GM21447 (cell line): Measurements from ENCODE around the gene NUMA1.
A peak's percentile ranks its signal among the peaks of the same experiment; 100 is the strongest.

ENCODE experiments used
- ATAC-seq: cut with Tn5 transposase; IDR thresholded peaks from one replicate; pipeline ENCODE4 v1.9.1; 2021; ENCODE audit not compliant: unreplicated experiment

The NUMA1 gene

GRCh38 chr11:72080326-72081183 is at the start of gene NUMA1, which contains the start of gene LRRC51:
TSS of gene NUMA1 (minus strand) at chr11:72080542. CDS start at chr11:72035943, 44,599 bp downstream.
TSS of gene LRRC51 (plus strand) at chr11:72080850. CDS start at chr11:72089084, 8,234 bp downstream.
- peak; percentile 92 for ATAC-seq

DNA sequence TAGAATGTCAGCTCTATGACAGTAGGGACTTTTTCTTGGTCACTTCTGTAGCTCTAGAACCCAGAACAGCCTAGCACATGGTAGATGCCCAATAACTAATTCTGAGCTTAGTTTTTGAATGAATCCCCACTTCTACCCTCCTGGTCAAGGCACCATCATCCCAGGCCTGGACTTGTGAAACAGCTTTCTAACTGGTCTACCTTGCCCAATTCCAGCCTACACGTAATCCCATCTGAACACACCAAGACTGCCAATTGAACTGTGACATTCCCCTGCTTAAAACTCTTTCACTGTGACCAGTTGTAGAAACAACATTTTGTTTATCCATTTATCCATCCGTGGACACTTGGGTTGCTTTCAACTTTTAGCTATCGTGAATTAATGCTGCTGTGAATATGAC is 49.0 kb upstream of the NUMA1 start:
- no peak for ATAC-seq

DNA sequence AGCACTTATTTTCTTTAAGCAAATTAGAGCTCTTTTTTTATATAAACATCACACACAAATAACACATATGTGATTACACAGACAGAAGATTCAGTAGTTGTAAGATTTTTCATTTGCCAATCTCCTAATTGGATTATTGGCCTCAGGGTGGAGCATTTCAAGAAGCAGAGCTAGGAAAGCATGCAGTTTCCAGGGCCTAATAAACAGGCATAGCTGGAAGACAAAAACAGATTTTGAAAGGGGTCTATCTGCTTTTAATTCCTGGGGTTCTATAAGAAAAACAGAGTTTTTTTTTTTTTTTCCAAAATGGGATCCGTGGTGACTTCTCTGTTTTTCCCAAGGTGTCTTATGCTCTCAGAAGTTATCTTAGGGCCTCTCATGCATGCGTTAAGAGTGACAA is 47.6 kb upstream of the NUMA1 start:
- no peak for ATAC-seq

- ATAC-seq, result no peak
Measured at GRCh38 chr11:72125956-72126355, 45.6 kb upstream of the NUMA1 start.

GRCh38 chr11:72124046-72124445 is 43.7 kb upstream of the NUMA1 start:
- ATAC-seq, result no peak

DNA sequence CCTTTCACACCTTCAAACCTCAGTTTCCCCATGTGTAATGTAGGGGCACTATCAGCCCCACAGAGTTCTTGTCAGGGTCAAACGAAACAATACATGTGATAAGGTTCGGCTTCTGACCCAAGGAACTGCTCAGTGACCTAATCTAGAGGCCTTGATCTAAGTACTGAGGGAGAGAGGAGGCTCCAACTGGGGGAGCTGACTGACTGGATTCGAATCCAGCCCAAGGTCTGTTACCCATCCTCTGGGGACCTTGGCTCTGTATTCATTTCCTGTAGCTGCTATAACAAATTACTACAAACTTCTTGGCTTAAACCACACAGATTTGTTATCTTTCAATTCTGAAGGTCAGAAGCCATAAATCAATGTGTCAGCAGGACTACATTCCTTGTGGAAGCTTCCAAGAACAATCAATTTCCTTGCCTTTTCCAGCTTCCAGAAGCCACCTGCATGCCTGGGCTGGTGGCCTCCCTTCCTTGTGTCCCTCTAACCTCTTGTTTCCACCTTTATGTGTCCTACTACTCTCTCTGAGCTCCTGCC is 42.8 kb upstream of the NUMA1 start:
- ATAC-seq, result no peak

GRCh38 chr11:72122607-72123006 is 42.3 kb upstream of the NUMA1 start:
- no peak for ATAC-seq

- no peak for ATAC-seq
Measured at GRCh38 chr11:72120930-72121329, 40.6 kb upstream of the NUMA1 start.

- ATAC-seq, result no peak
Measured at GRCh38 chr11:72119198-72119597, 38.9 kb upstream of the NUMA1 start.

- no peak for ATAC-seq
Measured at GRCh38 chr11:72116019-72116755, 35.8 kb upstream of the NUMA1 start.

- no peak for ATAC-seq
Measured at GRCh38 chr11:72114570-72114969, 34.2 kb upstream of the NUMA1 start.

GRCh38 chr11:72112978-72113808 is 32.9 kb upstream of the NUMA1 start:
- peak; percentile 1 for ATAC-seq

DNA sequence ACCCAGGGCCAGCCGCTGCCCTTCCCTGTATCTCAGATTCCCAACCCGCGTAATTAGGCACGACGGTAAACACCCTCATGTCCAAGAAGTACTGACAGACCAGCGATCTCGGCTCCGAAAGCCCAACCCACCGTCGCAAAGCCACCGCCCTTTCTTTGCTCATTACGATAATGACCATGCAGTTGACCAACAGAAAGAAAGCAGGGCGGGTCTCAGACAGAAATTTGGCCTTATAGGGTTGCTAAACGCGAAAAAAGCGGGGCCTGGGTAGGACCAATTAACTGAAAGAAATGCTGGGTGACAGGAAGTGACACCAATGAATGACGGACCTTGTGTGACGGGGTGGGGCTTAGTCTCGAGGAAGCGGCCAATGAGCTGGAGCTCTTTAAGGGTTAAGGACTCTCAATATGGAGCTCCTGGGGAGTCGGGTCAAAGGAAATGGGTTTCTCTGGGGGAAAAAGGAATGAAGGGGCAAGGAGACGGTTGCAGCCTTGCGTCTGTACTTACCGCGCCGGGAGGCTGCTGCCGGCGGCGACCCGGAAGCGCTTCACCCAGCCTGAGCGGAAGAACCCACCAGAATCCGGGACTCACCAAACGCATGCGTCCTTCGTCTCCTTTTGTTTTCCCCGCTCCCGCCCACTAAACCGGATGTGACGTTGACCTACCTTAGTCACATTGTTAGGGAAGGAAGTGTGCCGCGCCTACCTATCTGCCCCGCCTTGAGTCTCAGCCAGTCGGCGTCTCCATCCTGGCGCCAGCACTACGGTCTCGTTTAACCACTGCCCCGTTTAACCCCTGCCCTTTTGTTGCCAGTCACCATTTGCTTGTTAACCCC is 32.0 kb upstream of the NUMA1 start, which contains the start of gene ANAPC15:
Gene ANAPC15, minus strand, starts transcription at position 553 of the 835 bp plus-strand sequence. CDS start 1,419 bp downstream, outside the sequence.
- peak; percentile 84 for ATAC-seq

GRCh38 chr11:72111300-72112142 is 31.2 kb upstream of the NUMA1 start:
- ATAC-seq, result no peak

DNA sequence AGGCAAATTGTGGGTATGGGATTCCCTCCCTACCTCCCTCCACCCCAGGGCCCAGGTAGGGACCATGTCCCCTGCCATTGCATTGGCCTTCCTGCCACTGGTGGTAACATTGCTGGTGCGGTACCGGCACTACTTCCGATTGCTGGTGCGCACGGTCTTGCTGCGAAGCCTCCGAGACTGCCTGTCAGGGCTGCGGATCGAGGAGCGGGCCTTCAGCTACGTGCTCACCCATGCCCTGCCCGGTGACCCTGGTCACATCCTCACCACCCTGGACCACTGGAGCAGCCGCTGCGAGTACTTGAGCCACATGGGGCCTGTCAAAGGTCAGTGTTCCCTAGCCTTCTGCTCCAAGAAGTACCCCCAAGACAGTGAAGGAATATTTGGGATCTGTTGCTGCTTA is 25.5 kb upstream of the NUMA1 start, which contains the start of gene TOMT:
Gene TOMT, plus strand, starts transcription at position 37 of the 400 bp plus-strand sequence. Its CDS starts 28 bp downstream, at position 65.
- ATAC-seq, result no peak

DNA sequence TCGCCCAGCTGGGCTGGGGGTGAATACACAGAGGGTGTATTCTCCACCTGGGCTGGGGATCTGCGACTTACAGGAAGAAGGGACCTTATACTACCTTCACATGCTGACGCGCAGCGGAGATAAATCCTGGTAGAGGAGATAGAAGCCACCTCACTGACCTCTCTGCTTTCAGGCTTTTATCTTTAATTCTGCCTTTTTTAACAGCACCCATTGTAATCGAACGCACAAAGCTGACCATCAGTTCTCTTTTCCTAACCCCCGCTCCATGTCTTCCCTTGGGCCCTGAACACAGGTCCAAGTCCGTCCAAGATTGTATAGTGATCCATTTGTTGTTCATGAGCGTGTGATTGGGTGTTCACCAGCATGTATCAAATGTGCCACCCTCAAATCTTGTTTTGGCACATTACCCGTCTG is 23.4 kb upstream of the NUMA1 start:
- no peak for ATAC-seq

DNA sequence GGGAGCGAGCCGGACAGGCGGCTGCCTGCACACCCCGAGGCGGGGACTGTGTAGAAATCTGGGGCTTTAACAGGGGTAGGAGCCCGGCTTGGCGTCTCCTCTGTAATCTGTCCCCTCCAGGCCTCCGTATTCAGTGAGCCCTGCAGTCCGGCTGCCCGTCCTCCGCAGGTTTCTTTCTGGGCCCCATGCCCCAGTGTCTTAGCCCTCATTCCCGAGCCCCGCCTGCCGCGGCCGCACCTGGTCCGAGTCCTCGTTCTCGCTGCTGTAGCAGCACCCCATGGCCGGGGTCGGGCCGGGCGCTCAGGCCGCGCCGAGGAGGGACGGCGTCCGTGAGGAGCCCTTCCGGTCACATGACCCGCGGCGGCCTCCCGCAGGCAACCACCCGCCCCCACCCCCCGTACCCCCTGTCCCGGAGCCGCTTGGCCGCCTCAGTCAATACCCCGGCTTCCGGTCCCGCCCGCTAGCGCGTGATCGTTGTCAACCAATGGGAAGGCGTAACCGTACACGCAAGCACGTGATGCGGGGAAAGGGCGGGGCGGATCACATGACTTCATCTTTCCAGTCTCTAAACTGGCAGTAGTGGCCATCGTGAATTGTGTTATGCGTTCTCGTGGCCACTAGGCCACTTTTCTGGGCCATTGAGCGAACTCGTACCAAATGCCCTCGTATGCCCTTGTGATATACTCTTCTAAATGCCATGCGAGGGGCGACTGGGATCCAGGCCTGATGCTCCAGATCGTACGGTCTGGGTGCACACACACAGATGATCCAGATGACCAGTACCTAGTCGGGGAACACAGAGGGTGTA is 22.8 kb upstream of the NUMA1 start, which contains the start of gene LAMTOR1:
Gene LAMTOR1, minus strand, starts transcription at position 352 of the 808 bp plus-strand sequence. Its CDS starts 73 bp downstream, at position 279.
- ATAC-seq, result peak; percentile 88

DNA sequence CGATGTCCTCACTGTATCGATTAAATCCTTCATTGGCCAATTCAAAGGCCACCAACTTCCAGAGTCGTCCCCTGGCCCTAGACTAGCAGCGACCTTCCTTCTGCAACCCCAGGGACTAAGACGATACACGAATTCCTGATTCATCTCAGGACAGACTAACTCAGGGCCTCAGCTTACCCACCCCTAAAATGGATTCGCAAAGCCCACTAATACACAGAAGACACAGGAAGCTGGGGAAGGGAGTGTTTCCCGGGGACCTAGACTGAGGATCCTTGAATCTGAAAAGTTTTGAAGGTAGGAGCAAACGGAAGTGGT is 22.2 kb upstream of the NUMA1 start:
- ATAC-seq, result peak; percentile 10
